GM19193 (cell line): ENCODE measurements around the gene ZBTB7B.

Source experiments
- POLR2A ChIP-seq: IDR thresholded peaks from 4 replicates; pipeline ENCODE4 v1.6.1; 2011; ENCODE audit not compliant: insufficient read depth, insufficient read length; ENCODE audit errors: extremely low read depth

ZBTB7B gene

GRCh38 chr1:155013632-155014031, 11.0 kb downstream of the ZBTB7B start:
- TF ChIP-seq POLR2A, result no peak

- no peak for TF ChIP-seq POLR2A
These were observed 12.3 kb downstream of the ZBTB7B start for GRCh38 chr1:155014709-155015508.

- no peak for TF ChIP-seq POLR2A
These were observed 13.1 kb downstream of the ZBTB7B start for GRCh38 chr1:155015527-155016230.

GRCh38 chr1:155016231-155016831, 13.7 kb downstream of the ZBTB7B start:
- no peak for TF ChIP-seq POLR2A

DNA sequence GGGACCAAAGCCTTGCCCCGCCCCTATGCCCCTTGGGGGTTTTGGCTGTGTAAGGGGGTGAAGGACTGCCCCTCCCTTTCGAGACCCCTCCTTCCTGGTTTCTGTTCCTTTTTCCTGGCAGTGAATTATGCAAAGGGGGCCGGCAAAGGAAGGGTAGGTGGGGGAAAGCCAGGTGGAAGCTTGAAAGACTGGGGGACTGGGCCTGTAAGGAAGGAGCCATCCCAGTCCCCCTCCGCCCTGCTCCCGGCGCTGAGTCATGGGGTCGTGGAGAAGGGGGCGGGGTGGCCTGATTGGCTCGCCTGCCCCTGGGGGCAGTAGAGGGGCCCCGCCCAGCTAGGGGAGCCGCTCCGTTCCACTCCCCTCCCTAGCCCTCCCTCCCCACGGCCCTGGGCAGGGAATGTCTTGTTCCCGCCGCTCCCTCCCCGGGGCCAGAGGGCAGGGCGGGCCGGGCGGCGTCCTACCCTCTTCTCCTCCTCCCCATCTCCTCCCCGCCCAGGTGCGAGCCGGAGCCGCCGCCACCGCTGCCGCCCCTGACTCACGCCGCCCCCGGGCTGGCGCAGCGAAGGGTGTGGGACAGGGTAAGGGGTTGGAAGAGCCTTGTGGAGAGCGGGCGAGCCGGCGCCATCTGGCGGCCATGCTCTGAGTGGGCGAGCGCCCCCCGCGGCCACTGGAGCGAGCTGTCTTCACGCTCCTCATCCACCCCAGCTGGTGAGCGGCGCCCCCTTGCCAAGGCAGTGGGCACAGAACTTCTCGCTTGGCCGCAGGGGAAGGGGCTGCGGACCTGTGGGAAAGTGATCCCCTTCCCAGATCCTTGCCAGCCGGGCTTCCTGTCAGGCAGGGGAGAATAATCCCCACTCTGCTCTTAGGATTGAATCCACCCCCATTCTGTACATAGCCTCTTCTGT, 14.7 kb downstream of the ZBTB7B start:
- TF ChIP-seq POLR2A, result peak; percentile 46

GRCh38 chr1:155017946-155018316, 15.3 kb downstream of the ZBTB7B start:
- peak; percentile 18 for TF ChIP-seq POLR2A

- TF ChIP-seq POLR2A, result no peak
These were observed 16.2 kb downstream of the ZBTB7B start for GRCh38 chr1:155018617-155019348.

DNA sequence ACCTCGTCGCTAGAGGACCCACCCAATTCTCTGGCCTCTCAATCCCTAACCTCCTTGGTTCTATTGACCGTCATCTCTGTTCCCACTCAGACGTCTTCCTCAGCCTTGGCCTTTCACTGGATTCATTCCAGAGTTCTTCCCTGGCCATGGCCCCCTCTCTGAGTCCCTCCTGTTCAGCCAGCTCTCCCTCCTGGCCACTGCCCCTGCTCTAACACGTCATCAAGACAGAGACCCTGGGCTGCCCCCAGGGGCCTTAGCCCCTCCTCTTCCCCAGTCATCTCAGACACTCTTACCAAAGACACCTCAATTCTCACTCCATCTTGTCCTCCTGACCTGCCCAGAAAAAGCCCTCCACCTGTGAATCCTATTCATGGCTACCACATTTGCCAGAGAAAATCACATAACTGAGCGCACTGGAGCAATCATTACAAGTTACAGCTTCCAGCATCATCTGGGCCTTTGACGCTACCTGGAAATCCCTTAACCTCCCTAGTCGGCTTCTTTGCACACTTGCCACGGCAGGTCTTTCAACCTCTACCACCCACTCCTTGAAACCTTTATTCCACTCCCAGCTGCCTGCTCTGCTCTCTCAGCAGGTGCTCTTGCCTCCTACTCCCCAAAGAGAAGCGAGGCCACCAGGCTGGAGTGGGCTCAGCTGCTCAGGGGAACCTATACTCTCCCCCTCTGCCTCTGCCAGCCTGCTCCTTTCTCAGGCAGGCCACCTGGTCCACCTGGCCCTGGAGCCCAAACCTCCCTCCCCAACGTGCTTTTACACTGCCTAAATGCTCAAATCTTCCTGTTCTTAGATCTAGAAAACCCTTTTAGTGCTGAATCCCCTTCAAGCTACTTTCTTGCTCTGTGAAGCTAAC, 17.0 kb downstream of the ZBTB7B start:
- no peak for TF ChIP-seq POLR2A

GRCh38 chr1:155022136-155022926, 19.7 kb downstream of the ZBTB7B start:
- no peak for TF ChIP-seq POLR2A

- no peak for TF ChIP-seq POLR2A
These were observed 20.3 kb downstream of the ZBTB7B start for GRCh38 chr1:155022927-155023236.

- TF ChIP-seq POLR2A, result no peak
These were observed 21.0 kb downstream of the ZBTB7B start for GRCh38 chr1:155023627-155024026.

- no peak for TF ChIP-seq POLR2A
These were observed 21.7 kb downstream of the ZBTB7B start for GRCh38 chr1:155024315-155024714.

DNA sequence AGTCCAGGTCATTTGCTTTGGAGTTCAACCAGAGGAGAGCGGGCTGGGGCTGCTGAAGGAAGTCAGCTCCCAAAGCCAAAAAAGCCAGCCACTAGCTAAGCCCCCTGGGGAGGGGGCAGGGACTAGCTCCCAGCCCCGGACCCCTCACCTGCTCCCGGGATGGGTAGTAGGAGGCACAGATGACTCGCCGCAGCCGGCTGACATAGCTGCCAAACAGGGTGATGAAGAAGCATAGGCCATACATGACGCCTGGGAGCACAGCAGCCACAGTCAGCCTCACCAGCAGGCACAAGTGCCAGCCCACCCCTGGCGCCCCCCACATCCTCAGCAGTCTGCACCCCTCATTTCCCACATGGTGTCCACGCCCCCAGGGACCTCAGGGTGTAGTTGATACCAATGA, 23.6 kb downstream of the ZBTB7B start:
- no peak for TF ChIP-seq POLR2A

DNA sequence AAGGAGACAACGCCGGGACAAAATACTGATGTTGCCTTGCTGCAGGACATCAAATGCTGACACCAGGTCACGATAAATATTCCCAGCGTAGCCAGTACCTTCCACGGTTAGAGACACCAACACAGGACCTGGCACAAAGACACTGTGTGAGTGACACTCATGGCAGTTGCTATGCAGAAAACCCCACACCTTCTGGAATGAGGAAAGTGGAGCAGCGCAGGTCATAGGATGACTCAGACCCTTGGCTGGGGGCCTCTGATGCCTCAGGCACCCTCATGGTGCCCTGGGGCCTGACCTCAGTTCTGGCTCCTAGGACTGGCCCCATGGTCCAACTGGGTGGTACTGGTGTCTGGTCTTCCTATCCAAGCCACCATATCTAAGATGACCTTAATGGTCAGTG, 24.0 kb downstream of the ZBTB7B start:
- no peak for TF ChIP-seq POLR2A
